Measurements from ENCODE around the gene PPM1F.

The PPM1F gene, protein sequence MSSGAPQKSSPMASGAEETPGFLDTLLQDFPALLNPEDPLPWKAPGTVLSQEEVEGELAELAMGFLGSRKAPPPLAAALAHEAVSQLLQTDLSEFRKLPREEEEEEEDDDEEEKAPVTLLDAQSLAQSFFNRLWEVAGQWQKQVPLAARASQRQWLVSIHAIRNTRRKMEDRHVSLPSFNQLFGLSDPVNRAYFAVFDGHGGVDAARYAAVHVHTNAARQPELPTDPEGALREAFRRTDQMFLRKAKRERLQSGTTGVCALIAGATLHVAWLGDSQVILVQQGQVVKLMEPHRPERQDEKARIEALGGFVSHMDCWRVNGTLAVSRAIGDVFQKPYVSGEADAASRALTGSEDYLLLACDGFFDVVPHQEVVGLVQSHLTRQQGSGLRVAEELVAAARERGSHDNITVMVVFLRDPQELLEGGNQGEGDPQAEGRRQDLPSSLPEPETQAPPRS

DNA sequence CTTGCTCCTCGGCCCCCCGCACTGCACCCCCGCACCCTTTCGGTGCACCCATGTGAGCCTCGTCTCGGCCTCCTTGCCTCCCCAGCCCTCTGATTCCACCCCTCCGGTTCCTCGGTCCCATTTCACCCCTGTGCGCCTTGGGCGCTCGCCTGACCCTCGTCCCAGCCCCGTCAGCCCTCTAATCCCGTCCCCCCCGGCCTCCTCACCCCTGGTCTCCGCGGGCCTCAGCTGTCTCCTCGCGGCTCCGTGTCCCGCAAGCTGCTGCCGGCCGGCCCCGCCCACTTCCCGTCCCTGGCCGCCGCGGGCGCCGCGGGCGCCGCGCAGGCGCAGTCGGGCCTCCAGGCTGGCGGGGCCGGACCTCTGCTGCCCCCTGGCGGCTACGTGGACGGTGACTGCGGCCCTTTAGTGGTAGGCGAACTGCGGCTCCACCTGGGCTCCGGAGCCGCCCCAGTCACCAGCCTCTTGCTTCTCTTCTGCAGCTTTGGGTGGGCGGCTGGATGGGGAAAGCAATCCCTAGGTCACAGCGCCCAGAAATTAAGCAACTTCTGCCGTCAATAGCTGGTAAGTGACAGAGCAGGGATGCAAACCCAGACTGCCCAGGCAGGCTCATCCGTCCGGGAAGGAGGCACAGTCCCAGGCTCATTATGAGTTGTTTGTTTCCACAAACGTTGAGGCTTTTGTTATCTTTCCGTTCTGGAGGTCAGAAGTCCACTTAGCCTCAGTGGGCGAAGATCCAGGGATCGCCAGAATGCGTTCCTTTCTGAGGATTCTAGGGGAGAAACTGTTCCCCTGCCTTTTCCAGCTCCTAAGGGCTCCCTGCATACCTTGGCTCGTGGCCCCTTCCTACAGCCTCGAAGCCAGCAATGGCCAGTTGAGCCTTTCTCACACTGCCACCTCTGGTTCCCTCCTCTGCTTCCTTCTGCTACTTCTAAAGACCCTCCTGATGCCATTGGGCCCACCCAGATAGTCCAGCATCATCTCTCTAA is at the start of gene PPM1F:
Gene PPM1F, minus strand, starts transcription at position 263 of the 986 bp plus-strand sequence. CDS start 6,800 bp downstream, outside the sequence.
- DNase-seq (ENCODE audit: low spot score): peak; percentile 72

DNA sequence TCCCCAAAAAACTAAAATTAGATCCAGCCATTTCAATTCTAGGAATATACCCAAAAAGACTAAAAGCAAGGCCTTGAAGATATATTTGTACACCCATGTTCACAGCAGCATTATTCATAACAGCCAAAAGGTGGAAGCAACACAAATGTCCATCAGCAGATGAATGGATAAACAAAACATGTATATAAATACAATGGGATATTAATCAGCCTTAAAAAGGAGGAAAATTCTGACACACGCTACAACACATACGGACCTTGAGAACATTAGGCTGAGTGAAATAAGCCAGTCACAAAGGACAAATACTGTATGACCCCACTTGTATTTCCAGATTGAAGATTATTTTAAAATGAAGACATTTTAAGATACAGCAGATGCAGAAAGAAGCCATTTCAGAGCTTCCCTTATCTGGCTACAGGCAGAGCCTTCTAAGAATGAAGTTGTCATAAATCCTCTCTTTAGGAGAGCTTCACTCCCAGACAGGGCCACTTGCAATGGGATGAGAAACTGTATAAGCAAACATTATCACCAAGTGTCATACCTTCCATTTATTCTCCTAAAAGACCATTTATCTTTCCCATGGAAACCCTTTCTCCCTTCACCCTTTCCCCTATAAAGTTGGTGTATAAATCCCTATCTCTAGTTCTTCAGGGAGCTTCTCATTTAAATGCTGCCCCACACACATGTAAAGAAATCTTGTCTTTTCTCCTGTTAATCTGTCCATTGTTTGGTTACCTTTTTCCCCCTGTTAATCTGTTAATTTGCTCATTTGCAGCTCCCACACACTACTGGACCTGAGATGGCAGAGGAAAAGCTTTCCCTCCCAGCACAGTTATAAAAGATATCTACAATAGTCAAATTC is 49.2 kb upstream of the PPM1F start:
- no peak for DNase-seq (ENCODE audit: low spot score)

DNA sequence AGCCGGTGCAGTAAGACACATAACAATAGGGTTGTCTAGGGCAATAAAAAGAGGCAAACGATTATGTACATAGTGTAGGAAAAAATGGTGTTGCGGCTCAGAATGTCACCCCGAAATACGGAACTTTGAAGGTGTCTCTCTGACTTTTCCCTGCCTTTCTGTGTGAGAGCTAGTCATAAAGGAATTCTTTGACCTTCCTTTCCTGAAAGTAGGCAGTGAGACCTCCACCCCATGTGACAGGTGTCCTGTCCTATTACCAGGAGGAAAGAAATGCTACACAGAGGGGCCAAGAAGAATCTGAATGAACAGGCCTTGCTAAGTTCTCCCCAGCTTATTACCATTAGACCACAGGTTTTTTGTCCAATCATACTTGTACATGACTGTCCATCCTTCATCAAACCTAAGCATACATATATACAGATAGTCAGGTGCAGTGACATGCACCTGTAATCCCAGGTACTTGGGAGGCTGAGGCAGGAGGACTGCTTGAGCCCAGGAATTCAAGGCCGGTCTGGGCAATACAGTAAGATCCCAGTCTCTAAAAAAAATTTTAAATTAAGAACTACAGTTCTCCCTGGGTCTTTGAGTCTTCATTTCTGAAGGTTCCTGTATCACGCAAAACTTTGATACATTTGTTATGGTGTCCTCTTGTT is 46.1 kb upstream of the PPM1F start:
- no peak for DNase-seq (ENCODE audit: low spot score)

DNA sequence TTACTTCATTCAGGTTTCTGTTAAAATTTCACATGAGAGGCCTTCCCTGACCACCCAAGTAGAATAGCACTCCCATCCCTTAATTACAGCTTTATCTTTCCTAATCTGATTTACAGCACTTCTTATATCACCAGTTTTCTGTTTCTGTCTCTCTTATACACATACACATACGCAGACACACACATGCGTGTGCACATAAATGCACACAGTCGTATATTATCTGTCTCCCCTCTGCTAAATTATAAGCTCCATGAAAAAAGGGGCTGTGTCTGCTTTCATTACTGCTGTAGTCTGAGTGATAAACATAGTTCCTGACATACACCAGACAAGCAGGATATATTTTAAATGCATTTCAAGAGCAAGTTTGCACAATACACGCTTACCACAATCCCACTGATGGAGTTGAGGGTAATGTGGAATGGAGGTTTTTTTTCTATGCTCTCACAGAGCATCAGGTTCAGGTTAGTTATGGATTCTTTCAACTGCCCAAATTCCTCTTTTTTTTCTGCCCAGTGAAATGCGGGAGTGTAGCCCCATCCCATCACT is 43.6 kb upstream of the PPM1F start:
- no peak for DNase-seq (ENCODE audit: low spot score)

DNA sequence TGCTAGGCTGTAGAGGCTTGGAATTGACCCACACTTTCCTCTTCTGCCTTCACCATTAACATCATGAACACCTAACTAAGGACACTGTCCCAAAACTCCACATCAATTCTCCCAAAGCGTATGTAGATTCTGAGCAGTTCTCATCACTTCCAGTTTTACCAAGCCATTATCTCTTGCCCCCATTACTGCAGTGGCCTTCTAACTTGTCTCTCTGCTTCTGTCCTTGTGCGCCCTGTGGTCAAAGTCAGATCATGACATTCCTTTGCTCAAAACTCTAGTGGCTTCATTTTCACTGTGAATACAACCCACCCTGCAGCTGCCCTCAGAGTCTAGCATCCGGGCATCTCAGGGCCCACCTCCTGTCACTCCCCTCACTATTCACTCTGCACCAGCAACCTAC is 43.0 kb upstream of the PPM1F start:
- DNase-seq (ENCODE audit: low spot score): no peak

DNA sequence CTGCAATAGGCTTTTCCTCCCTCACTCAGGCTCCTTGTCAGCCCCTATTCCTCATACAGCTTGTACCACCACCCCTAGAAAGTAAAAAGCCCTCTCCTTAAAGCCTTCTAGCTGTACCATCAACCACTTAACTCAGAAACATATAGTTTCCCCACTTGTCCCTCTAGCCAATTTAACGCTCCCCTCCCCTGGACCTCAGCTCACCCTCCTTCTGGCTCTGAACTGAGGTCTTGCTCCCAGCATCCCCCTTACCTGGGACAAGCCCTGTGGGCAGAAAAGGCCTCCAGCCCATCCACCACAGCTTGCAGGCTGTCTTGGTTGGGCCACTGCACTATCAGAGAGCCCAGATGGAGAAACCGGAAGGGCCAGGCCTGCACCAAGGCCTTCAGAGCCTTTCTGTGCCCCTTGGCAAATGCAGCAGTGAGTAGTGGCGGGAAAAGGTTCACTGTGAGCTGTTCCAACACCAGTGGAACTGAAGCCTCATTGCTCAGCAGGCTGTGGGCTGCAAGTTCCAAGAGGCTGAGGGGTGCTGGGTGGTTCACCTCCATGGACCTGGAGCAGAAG is 42.3 kb upstream of the PPM1F start:
- DNase-seq (ENCODE audit: low spot score): no peak

DNA sequence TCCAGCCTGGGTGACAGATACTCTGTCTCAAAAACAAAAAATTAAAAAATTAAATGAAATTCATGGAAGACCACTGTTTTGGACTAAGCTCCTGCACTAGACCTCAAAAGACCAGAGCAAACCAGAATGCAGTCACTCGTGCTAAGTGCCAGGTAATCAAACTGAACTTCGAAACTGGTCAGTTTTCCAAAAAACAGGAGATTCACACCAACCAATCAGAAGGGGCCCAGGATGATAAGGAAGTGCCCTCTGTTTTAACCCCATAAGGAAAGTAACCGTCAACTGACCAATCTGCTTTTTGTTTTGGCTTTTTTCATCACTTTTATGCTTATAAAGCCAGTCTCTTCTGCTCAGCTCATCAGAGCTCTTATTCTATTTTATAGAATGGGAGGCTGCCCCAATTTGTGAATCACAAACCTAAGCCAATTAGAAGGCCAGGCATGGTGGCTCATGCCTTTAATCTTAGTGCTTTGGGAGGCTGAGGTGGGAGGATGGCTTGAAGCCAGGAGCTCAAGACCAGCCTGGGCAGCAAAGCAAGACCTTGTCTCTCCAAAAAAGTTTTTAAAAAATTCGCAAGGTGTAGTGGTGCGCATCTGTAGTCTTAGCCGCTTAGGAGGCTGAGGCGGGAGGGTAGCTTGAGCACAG is 40.1 kb upstream of the PPM1F start:
- DNase-seq (ENCODE audit: low spot score): no peak

DNA sequence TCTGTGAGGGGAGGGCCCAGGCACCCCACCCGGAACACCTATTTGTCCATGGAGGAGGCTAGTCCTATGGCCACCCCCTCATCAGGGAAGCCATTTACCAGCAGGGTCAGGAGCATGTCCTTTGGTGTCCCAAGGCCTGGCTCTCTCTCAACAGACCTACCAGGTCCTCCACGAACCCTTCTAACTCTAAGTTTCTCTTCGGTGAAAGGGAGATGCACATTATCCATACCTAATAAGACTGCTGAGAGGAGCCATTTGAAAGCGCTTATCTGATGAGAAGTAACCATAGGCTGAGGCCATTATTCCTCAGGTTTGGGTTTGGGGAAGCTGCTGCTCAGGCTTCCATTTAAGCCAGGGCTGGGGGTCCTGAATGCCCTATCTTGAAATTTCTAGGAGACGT is 39.1 kb upstream of the PPM1F start:
- DNase-seq (ENCODE audit: low spot score): no peak

DNA sequence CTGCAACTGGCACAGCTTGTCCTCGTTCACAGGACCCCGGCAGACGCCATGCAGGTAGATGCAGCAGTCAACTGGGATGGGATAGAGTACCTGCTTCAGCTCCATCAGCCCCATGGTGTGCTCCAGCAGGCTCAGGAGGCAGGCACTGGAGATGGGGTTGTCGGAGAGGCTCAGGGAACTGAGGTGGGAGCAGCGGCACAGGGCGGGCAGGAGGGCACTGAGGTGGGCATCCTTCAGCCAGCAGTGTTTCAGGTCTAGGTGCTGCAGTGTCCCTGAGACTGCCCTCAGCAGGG is 38.6 kb upstream of the PPM1F start:
- DNase-seq (ENCODE audit: low spot score): no peak

DNA sequence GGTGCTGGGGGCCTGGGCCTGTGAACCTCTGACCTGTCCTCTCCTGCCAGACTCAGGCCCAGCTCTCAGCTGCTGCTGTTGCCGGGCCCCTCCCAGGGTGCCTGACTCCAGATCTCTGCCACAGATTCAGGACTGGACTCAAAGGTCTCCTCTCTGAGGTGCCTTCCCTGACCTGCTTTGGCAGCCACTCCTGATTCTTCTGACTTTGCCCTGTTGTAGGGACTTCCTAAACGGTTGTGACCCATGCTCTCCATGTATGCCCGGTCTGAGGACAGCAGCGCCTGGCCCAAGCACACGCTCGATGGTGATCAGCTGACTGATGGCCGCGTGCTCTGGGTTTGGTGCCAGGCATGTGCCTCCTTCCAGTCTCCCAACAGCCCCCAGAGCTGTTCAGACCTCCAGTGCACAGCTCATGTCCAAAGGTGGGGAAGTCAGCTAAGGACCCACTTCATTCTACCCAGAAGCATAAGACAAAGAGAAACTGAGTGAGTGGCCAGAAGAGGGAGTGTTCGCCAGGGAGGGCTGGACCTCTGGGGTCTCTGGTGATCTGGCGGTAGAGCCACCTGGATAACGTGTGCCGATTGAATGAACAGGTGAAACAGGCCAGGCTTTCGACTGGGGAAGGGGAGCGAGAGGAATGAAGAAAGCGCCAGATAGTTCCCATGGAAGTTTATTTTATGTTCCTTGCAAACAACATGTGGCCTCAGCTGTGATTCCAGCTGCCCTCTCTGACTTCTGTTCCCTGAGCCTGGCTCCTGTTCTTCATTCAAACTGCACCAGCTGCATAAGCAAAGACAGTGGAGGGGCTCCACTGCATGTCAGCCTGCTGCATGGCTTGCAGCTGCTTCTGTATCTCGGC is 38.0 kb upstream of the PPM1F start:
- no peak for DNase-seq (ENCODE audit: low spot score)

DNA sequence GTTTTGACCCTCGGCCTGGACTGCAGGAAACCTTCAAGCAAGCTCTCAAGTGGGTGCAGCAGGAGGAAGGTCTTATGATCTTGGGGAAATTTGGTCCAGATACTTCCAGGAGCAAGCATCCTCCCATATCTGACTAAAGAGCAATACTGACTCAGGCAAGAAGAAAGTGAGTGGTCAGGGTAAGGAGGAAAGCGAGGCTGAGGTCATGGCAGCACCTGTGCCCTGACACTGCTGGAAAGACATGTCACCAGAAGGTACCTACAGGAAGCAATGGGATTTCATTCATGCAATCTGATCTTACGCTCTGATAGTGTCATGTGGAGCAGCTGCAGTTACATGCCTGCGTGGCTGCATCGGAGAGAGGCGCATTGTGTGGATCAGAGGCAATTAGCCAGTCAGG is 36.4 kb upstream of the PPM1F start:
- DNase-seq (ENCODE audit: low spot score): no peak

DNA sequence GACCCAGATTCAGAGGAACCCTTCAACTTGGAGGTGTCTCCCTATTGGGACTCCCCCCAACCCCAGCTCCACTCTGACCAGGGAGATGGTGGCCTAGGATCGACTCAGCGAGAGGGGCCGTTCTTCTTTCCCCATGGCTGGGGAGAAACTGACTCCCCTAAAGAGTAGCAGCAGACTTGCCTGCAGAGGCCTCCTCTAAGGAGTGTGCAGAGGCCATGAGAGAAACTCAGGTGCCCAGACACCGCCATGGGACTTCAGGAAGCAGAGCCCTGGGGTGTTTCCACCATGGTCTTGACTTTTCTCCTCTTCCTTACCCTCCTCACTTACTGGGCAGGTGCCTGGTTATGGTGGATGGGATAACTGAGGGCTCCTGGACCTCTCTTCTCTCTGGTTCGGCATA is 32.6 kb upstream of the PPM1F start:
- no peak for DNase-seq (ENCODE audit: low spot score)

DNA sequence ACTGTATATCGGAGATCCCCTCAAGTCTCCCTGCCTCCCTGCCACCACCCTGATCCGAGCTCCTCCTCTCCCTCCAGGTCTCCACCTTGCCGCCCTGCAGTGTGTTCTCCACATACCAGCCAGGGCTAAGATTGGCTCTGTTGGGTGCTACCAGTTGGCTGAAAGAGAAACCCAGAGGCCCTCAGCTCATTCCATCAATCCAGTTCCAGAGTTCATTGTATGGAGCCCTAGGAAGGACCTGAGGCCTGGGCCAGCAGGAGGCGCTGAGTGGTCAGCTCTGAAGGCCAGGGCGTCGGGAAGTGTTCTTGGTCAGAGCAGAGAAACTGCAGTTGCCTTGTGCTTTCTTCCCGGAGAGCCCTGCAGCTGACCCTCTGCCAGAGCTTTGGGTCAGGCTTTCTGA is 32.1 kb upstream of the PPM1F start:
- peak; percentile 35 for DNase-seq (ENCODE audit: low spot score)

DNA sequence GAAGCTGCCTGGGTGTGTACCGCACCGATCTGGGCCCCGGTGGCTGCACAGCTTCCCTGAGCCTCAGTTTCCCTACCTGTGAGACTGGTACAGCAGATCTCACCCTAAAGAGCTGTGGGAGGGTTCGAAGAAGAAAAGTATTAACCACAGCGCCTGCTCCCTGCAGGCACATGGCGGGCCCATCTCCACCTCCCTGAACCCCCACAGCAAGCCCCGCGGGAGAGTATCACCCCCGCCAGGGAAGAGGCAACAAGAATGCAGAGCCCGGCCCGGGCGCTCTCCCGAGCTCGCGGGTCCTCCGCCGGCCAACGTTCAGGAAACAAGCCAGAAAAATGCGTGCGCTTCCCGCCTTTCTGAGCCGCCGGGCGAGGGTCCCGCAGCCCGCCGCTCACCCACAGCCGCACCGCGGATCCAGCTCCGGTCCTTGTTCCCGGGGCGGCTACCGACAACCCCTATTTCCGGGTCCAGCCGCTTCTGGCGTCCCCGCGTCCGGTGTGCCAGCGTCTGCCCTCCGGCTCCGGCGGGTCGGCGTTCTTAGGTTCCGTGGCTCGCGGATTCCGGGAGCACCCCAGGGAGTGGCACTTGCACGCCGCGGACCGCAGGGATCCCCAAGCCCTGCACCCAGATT is 29.8 kb upstream of the PPM1F start, which contains the start of gene TOP3B:
Gene TOP3B, minus strand, starts transcription at position 450 of the 628 bp plus-strand sequence. CDS start 7,078 bp downstream, outside the sequence.
- DNase-seq (ENCODE audit: low spot score): peak; percentile 74

DNA sequence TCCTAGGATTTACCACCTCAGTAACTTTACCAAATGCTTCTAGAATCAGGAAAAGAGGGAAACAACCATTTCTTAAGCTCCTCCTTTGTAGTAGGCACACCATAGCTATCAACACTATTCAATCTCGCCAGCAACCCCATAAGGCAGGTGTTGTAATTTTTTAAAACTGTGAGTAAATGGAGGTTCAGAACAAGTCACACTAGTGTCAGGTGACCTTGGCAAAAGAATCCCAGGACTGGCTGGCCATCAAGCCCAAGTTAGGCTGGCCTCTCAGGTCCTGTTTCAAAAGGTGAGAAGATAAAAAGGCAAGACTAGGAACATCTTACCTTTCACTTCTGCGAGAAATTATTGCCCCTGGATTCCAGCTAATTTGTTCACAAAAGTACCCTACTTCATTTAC is 29.2 kb upstream of the PPM1F start:
- no peak for DNase-seq (ENCODE audit: low spot score)

DNA sequence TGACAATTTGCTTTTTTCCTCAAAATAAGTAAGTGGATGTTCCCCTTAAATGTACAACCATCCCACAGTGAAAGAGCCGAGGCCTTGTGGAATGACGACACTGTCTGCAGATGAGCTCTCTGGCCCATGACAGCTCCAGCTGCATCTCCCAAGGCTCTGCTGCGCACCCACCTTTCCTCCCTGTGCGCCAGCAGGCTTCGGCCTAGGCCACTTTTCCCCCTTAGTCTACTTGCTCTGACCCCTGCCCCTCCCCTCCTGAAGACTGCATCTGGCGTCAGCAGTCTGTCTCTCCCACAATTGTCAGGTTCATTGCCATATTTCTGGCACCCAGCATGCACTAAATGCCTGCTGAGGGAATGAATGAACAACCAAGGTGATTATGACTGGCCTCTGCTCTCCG is 27.9 kb upstream of the PPM1F start:
- no peak for DNase-seq (ENCODE audit: low spot score)

DNA sequence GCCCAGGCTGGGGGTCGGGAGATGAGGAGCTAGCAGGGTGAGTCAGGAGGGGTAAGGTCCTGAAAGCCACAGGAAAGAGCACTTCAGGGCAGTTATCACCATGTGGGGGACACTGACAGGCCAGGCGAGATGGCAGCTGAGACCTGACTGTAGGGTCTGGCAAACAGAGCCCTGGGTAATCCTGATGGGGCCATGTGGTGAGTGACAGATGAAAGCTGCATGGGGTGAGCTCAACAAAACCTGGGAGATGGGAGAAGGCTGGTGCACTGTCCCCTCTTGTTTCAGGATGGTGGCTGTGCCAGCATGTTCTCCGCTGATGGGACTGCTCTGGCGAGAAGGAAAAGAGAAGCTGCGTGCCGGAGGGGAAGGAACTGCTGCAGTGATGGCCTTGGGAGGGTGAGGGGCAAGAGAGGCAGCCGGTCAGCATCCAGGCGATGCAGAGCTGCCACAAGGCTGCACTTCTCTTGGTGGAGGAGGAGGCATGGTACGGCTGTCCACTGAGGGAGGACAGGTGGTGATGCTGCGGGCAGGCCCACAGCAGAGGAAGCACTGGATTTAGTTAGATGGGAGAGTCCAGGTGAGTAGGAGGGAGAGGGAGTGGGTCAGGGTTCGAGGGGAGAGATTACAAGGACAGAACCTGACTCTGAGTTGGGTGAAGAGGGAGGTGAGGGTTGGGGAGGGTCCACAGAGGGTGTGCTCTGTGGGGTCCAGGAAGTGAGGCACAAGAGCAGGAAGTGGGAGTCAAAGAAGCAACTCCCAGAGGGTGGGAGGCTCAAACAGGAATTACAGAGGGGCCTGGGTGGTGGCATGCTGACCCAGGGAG is 26.1 kb upstream of the PPM1F start:
- peak; percentile 86 for DNase-seq (ENCODE audit: low spot score)

DNA sequence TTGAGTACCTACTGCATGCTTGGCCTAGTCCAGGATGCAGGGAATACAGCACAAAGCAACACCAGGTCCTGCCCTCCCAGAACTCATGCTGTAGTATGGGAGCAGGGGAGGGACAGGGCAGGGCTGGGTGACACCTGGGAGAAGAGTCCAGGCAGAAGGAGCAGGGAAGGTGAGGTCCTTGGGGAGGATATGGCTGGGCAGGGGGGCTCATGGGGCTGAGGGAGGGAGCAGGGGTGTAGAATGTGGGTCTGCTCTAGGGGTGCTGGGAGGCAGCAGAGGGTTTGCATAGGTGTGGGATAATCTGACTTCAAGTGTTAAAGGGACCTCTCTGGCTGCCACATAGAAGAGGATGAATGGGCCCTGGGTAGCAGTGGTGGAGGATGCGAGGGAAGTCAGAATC is 25.2 kb upstream of the PPM1F start:
- DNase-seq (ENCODE audit: low spot score): no peak
